PC-3 (cell line): ENCODE results near the gene CIITA. TPM values are rescaled to one million over a fixed set of nuclear protein-coding genes. Genes with fewer than 3 reads are reported as not detected.

Source experiments
- ATAC-seq: fragments of 200-7000 bp; cut with Tn5 transposase; 2 replicates; pipeline ENCODE4 v1.9.1; 2020; ENCODE audit warnings: mild to moderate bottlenecking, moderate library complexity
- BruUV-seq: library from RNA; stranded (reverse); fragments of 400-500 nt; replicated peaks from 2 replicates; lab custom pipeline; 2021; lab: Mats Ljungman, UMichigan
- CTCF ChIA-PET: fragments of 300-600 bp; sonication (Branson Sonifier 250); formaldehyde crosslinking; loops from one replicate; lab custom pipeline; 2022; ENCODE audit warnings: antibody characterized with exemption; lab: Charles Lee
- POLR2A ChIA-PET: fragments of 300-600 bp; sonication (Branson Sonifier 250); formaldehyde crosslinking; loops from one replicate; lab custom pipeline; 2022; ENCODE audit warnings: antibody characterized with exemption; ENCODE audit not compliant: unreplicated experiment; lab: Charles Lee
- DNase-seq: peaks from one replicate; pipeline ENCODE4 v3.0.0-alpha.2; 2015
- H2AFZ ChIP-seq: fragments of 300-600 bp; sonication (generic); 2 replicates; pipeline ENCODE4 v1.6.0; 2016; ENCODE audit warnings: antibody characterized with exemption, low read length
- H3F3A ChIP-seq: fragments of 300-600 bp; sonication (generic); one replicate; pipeline ENCODE4 v1.6.0; 2017; ENCODE audit warnings: antibody characterized with exemption, low read length, control low read depth, mild to moderate bottlenecking; ENCODE audit not compliant: unreplicated experiment
- H3K27ac ChIP-seq: fragments of 300-600 bp; sonication (generic); 2 replicates; pipeline ENCODE4 v1.5.1; 2016; ENCODE audit warnings: mild to moderate bottlenecking, low read length
- H3K27me3 ChIP-seq: fragments of 300-600 bp; sonication (generic); 2 replicates; pipeline ENCODE4 v1.6.1; 2016; ENCODE audit warnings: low read length, mixed read lengths
- H3K36me3 ChIP-seq: fragments of 300-600 bp; sonication (generic); 2 replicates; pipeline ENCODE4 v1.6.1; 2016; ENCODE audit warnings: low read depth, mixed run types, low read length, mixed read lengths
- H3K4me1 ChIP-seq: fragments of 300-600 bp; sonication (generic); 2 replicates; pipeline ENCODE4 v1.5.1; 2016; ENCODE audit warnings: low read length; ENCODE audit not compliant: insufficient read depth
- H3K4me2 ChIP-seq: fragments of 300-600 bp; sonication (generic); 2 replicates; pipeline ENCODE4 v1.6.0; 2016; ENCODE audit warnings: low read length
- H3K4me3 ChIP-seq: fragments of 300-600 bp; sonication (generic); 2 replicates; pipeline ENCODE4 v1.5.1; 2016; ENCODE audit warnings: mild to moderate bottlenecking, low read length, mixed read lengths
- H3K79me2 ChIP-seq: fragments of 300-600 bp; sonication (generic); 2 replicates; pipeline ENCODE4 v1.6.1; 2017; ENCODE audit warnings: low read length, mixed read lengths
- H3K9ac ChIP-seq: fragments of 300-600 bp; sonication (generic); 2 replicates; pipeline ENCODE4 v1.6.0; 2016; ENCODE audit warnings: mild to moderate bottlenecking, low read length
- H3K9me2 ChIP-seq: fragments of 300-600 bp; sonication (generic); replicated peaks from 2 replicates; pipeline ENCODE4 v1.6.1; 2016; ENCODE audit warnings: mixed run types, low read length, mixed read lengths
- H3K9me3 ChIP-seq: fragments of 300-600 bp; sonication (generic); 2 replicates; pipeline ENCODE4 v1.6.1; 2016; ENCODE audit warnings: low read length, mixed read lengths
- H4K20me1 ChIP-seq: fragments of 300-600 bp; sonication (generic); 2 replicates; pipeline ENCODE4 v1.6.1; 2016; ENCODE audit warnings: low read length, mixed read lengths
- EZH2 ChIP-seq: fragments of 300-600 bp; sonication (generic); IDR thresholded peaks from one replicate; pipeline ENCODE4 v1.6.1; 2017; ENCODE audit warnings: antibody characterized with exemption, mild to moderate bottlenecking, low read length; ENCODE audit not compliant: unreplicated experiment
- EZH2phosphoT487 ChIP-seq: fragments of 300-600 bp; sonication (generic); IDR thresholded peaks from 2 replicates; pipeline ENCODE4 v1.6.1; 2018; ENCODE audit warnings: mild to moderate bottlenecking, antibody characterized with exemption, low read length, borderline replicate concordance
- intact Hi-C: fragments of 100-400 bp; cut with micrococcal nuclease; formaldehyde crosslinking; loops from 2 replicates; pipeline ENCODE4 v1.9.0; 2023
- total RNA-seq: library from RNA; depleted of rRNA; stranded (reverse); fragments of >200 nt; gene quantifications from 2 replicates; pipeline ENCODE4 v1.2.3, GENCODE V29; 2014
- TF ChIP-seq, protein P1 (sequence below): fragments of 300-600 bp; sonication (generic); conservative IDR thresholded peaks from 2 replicates; pipeline ENCODE4 v1.5.1; 2017; ENCODE audit warnings: antibody characterized with exemption, low read depth, mild to moderate bottlenecking, low read length

The CIITA gene
- total RNA-seq, 1 experiment from 2014 or later = not detected

GRCh38 chr16:10881479-10882030 is 4.6 kb downstream of the CIITA start:
- no peaks in the 10 kb centered on the region for H3K79me2 ChIP-seq
- ATAC-seq (no peak), DNase-seq (no peak)
- H3K9ac ChIP-seq = no peak overlapping the region
- H4K20me1 ChIP-seq = no peaks in the 10 kb centered on the region
- no peak overlapping the region for H3K27ac ChIP-seq
- no TSS peak for BruUV-seq
- no peaks in the 10 kb centered on the region for H3K9me3 ChIP-seq
- H3K4me1 ChIP-seq = peaks cover 22% of the 10 kb centered on the region
- H2AFZ ChIP-seq = no peak overlapping the region
- CTCF ChIA-PET = no interaction called here
- H3K4me2 ChIP-seq = no peak overlapping the region
- no peaks in the 10 kb centered on the region for H3F3A ChIP-seq
- no peaks in the 10 kb centered on the region for H3K36me3 ChIP-seq
- POLR2A ChIA-PET = no interaction called here
- H3K27me3 ChIP-seq = no peaks in the 10 kb centered on the region
- no peak overlapping the region for H3K4me3 ChIP-seq
- H3K9me2 ChIP-seq = no peaks in the 10 kb centered on the region
- intact Hi-C loops = no loop called here
- TF ChIP-seq, protein P1, sequence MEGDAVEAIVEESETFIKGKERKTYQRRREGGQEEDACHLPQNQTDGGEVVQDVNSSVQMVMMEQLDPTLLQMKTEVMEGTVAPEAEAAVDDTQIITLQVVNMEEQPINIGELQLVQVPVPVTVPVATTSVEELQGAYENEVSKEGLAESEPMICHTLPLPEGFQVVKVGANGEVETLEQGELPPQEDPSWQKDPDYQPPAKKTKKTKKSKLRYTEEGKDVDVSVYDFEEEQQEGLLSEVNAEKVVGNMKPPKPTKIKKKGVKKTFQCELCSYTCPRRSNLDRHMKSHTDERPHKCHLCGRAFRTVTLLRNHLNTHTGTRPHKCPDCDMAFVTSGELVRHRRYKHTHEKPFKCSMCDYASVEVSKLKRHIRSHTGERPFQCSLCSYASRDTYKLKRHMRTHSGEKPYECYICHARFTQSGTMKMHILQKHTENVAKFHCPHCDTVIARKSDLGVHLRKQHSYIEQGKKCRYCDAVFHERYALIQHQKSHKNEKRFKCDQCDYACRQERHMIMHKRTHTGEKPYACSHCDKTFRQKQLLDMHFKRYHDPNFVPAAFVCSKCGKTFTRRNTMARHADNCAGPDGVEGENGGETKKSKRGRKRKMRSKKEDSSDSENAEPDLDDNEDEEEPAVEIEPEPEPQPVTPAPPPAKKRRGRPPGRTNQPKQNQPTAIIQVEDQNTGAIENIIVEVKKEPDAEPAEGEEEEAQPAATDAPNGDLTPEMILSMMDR = no peak
- TF ChIP-seq EZH2 (no peak), EZH2phosphoT487 (no peak)

DNA sequence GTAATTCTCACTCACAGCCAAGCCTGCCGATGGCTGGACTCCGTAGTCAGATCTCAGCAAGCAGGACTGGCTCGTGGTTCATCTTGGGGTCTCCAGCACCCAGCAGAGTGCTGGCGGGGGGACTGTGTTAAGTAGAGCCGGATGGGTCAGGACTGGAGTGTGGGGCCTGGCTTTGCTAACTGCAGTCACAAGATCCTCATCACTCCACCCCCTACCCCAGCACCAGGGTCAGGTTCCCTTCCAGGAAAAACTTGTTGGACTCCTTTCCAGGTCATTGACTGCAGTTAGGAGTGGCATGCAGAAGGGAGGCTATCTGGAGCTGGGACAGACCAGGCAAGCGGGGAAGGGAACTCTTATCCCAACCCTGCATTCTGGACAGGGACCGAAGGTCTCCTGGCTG is 6.0 kb downstream of the CIITA start:
- CTCF ChIA-PET = no interaction called here

GRCh38 chr16:10885246-10885645 is 8.2 kb downstream of the CIITA start:
- Histone ChIP-seq H3K4me2 (no peak overlapping the region), H3K9ac (no peak overlapping the region), H3K9me2 (no peaks in the 10 kb centered on the region), H3F3A (no peaks in the 10 kb centered on the region), H2AFZ (no peak overlapping the region), H4K20me1 (no peaks in the 10 kb centered on the region), H3K36me3 (no peaks in the 10 kb centered on the region), H3K27ac (no peak overlapping the region), H3K27me3 (peaks cover 13% of the 10 kb centered on the region; the same call in 1 of the 2 replicates), H3K9me3 (no peaks in the 10 kb centered on the region), H3K4me3 (no peak overlapping the region), H3K79me2 (no peaks in the 10 kb centered on the region), H3K4me1 (peaks cover 10% of the 10 kb centered on the region)
- no TSS peak for BruUV-seq
- intact Hi-C loops = no loop called here
- DNase-seq (no peak), ATAC-seq (no peak)
- POLR2A ChIA-PET = no interaction called here
- TF ChIP-seq, protein P1 = no peak
- TF ChIP-seq EZH2 (no peak), EZH2phosphoT487 (no peak)
- CTCF ChIA-PET = no interaction called here

More for the DNA sequence above, 6.0 kb downstream of the CIITA start:
- BruUV-seq = no TSS peak
- no peak overlapping the region for H3K27ac ChIP-seq
- H2AFZ ChIP-seq = no peak overlapping the region
- ATAC-seq (no peak), DNase-seq (peak; percentile 59)
- H3F3A ChIP-seq = no peaks in the 10 kb centered on the region
- no peaks in the 10 kb centered on the region for H3K9me3 ChIP-seq
- no peaks in the 10 kb centered on the region for H3K79me2 ChIP-seq
- H3K4me2 ChIP-seq = no peak overlapping the region
- no peak for TF ChIP-seq EZH2phosphoT487
- no peak for TF ChIP-seq EZH2
- TF ChIP-seq, protein P1 = no peak
- peaks cover under 1% of the 10 kb centered on the region; the same call in 1 of the 2 replicates for H3K27me3 ChIP-seq
- H3K4me3 ChIP-seq = no peak overlapping the region
- no peaks in the 10 kb centered on the region for H3K36me3 ChIP-seq
- H3K4me1 ChIP-seq = peaks cover 11% of the 10 kb centered on the region
- POLR2A ChIA-PET = no interaction called here
- intact Hi-C loops = no loop called here
- no peaks in the 10 kb centered on the region for H4K20me1 ChIP-seq
- H3K9ac ChIP-seq = no peak overlapping the region
- no peaks in the 10 kb centered on the region for H3K9me2 ChIP-seq
